HepG2 (cell line): ENCODE data around the gene COL4A3. TPM values are rescaled to one million over a fixed set of nuclear protein-coding genes. Genes with fewer than 3 reads are reported as not detected.

Experiments used
- ADNP ChIP-seq: sonication (generic); formaldehyde crosslinking; IDR thresholded peaks from 2 replicates; pipeline ENCODE4 v1.4.0; 2020; ENCODE audit warnings: missing genetic modification reagents
- ARID5B ChIP-seq: IDR thresholded peaks from 2 replicates; pipeline ENCODE4 v1.4.0; 2020; ENCODE audit warnings: mild to moderate bottlenecking, missing genetic modification reagents
- GATAD1 ChIP-seq: IDR thresholded peaks from 2 replicates; pipeline ENCODE4 v1.6.1; 2016; ENCODE audit warnings: missing genetic modification reagents, missing compliant biosample characterization
- GATAD2A ChIP-seq: IDR thresholded peaks from 2 replicates; pipeline ENCODE4 v1.6.1; 2016
- HNF1A ChIP-seq, 2 experiments: sonication (generic) in 1 of 2; formaldehyde crosslinking in 1 of 2; IDR thresholded peaks; 2 replicates each; pipeline versions ENCODE4 v1.4.0 to v1.6.1; 2016 to 2020; ENCODE audit warnings: borderline replicate concordance in 1 of 2, low read depth in 1 of 2, mild to moderate bottlenecking in 1 of 2, missing genetic modification reagents in 1 of 2
- MXD4 ChIP-seq: IDR thresholded peaks from 2 replicates; pipeline ENCODE4 v1.6.1; 2016; ENCODE audit warnings: mild to moderate bottlenecking, missing biosample characterization, missing genetic modification reagents
- NKX3-1 ChIP-seq: sonication (generic); formaldehyde crosslinking; IDR thresholded peaks from 2 replicates; pipeline ENCODE4 v1.5.0; 2020; ENCODE audit warnings: missing genetic modification reagents
- PBX2 ChIP-seq: IDR thresholded peaks from 2 replicates; pipeline ENCODE4 v1.6.1; 2016; ENCODE audit warnings: control low read depth
- SRF ChIP-seq: IDR thresholded peaks from 2 replicates; pipeline ENCODE4 v1.6.1; 2011; ENCODE audit warnings: mild to moderate bottlenecking, low read depth, low read length, moderate library complexity
- TP53 ChIP-seq: sonication (generic); formaldehyde crosslinking; conservative IDR thresholded peaks from 2 replicates; pipeline ENCODE4 v1.4.0; 2020; ENCODE audit warnings: missing genetic modification reagents
- ZBTB4 ChIP-seq: sonication (generic); formaldehyde crosslinking; IDR thresholded peaks from 2 replicates; pipeline ENCODE4 v1.4.0; 2020; ENCODE audit warnings: missing genetic modification reagents, mild to moderate bottlenecking, borderline replicate concordance
- ZNF138 ChIP-seq: sonication (generic); formaldehyde crosslinking; IDR thresholded peaks from 2 replicates; pipeline ENCODE4 v1.5.0; 2020; ENCODE audit warnings: mild to moderate bottlenecking, low read depth, missing genetic modification reagents
- ZNF333 ChIP-seq: sonication (generic); formaldehyde crosslinking; IDR thresholded peaks from 2 replicates; pipeline ENCODE4 v1.4.0; 2020; ENCODE audit warnings: mild to moderate bottlenecking, missing genetic modification reagents, borderline replicate concordance
- ZNF691 ChIP-seq: sonication (generic); formaldehyde crosslinking; IDR thresholded peaks from 2 replicates; pipeline ENCODE4 v1.4.0; 2020; ENCODE audit warnings: missing genetic modification reagents, low read depth, mild to moderate bottlenecking, borderline replicate concordance
- polyA plus RNA-seq, 8 experiments: library from polyadenylated mRNA; depleted of rRNA in 3 of 8; stranded (reverse) in 7 of 8; unstranded in 1 of 8; fragments of >200 nt; fragmentation: Illumina TruSeq in 4 of 8; extraction: Trizol in 4 of 8; gene quantifications; 2 replicates each; pipeline versions ENCODE4 v1.2.1 to v1.2.3, GENCODE V29; 2011 to 2016; ENCODE audit warnings: low read depth in 4 of 8, missing spikeins in 1 of 8, mixed read lengths in 1 of 8; ENCODE audit not compliant: insufficient read depth in 1 of 8
- total RNA-seq, 5 experiments: library from RNA; depleted of rRNA; stranded (reverse); fragments of >200 nt; fragmentation: Illumina TruSeq; extraction: Trizol; gene quantifications; 2 replicates each; pipeline ENCODE4 v1.2.3, GENCODE V29; 2016; ENCODE audit warnings: low read depth in 1 of 5

COL4A3 gene
- total and polyA plus RNA-seq, 2 of the 13 experiments (the other 11 are each of a cell fraction or from before 2014, with no cell fraction given), result 0.02 TPM; not detected in 1

- TF ChIP-seq HNF1A (IDR thresholded peaks at IDR 0.05; ENCODE audit: low read depth) (peak; percentile 92), HNF1A (CRISPR knock-in tag; IDR thresholded peaks at IDR 0.05; ENCODE audit: borderline replicate concordance) (peak; percentile 88; the same call in 1 of the 2 replicates), TP53 (CRISPR knock-in tag) (no peak), ZNF691 (CRISPR knock-in tag) (no peak), GATAD1 (0 out of 2 replicates have a peak, but pooled peaks have one; percentile 20), GATAD2A (CRISPR knock-in tag) (peak; percentile 55; the same call in 1 of the 2 replicates), NKX3-1 (CRISPR knock-in tag) (no peak), PBX2 (CRISPR knock-in tag) (no peak), SRF (no peak), ZNF333 (CRISPR knock-in tag) (no peak), ADNP (CRISPR knock-in tag) (no peak), ZBTB4 (no peak), ARID5B (CRISPR knock-in tag) (peak; percentile 51; the same call in 1 of the 2 replicates), ZNF138 (CRISPR knock-in tag) (no peak), MXD4 (no peak)
Observed at GRCh38 chr2:227339098-227339599, 174.7 kb downstream of the COL4A3 start (continued).
